Stimulated activated CD4-positive, alpha-beta T cell treated with anti-CD3 and anti-CD28 coated beads, Interleukin-2, amount 100 ng/mL, for 24 hours (primary cell): ENCODE results near the gene SLC23A2.
"Not testable (repeated sequence)": the region's sequence is repeated elsewhere in the genome, so short reads cannot be mapped to it uniquely, and the experiment has no call there.

Experiments used
- DNase-seq, 2 donors: peaks; one replicate each; pipeline ENCODE4 v3.0.0-alpha.2; 2020

The SLC23A2 gene

GRCh38 chr20:5001174-5002076, at the start of gene SLC23A2:
SLC23A2 (minus strand) TSS chr20:5001510; CDS start chr20:4932562, 68,948 bp downstream.
- DNase-seq = peak; percentile 63 to 72

GRCh38 chr20:5046656-5047339, 45.5 kb upstream of the SLC23A2 start:
- no peak for DNase-seq

- DNase-seq = no peak
Observed at GRCh38 chr20:5045906-5046305, 44.6 kb upstream of the SLC23A2 start.

GRCh38 chr20:5044075-5044620, 42.8 kb upstream of the SLC23A2 start:
- DNase-seq = no peak

- DNase-seq = no peak
Observed at GRCh38 chr20:5041433-5041832, 40.1 kb upstream of the SLC23A2 start.

- DNase-seq = no peak
Observed at GRCh38 chr20:5040345-5040744, 39.0 kb upstream of the SLC23A2 start.

GRCh38 chr20:5039889-5040288, 38.6 kb upstream of the SLC23A2 start:
- DNase-seq = no peak

GRCh38 chr20:5039255-5039657, 37.9 kb upstream of the SLC23A2 start:
- peak in 1 of 2 donors; percentile 15 for DNase-seq

- DNase-seq = no peak
Observed at GRCh38 chr20:5036828-5037227, 35.5 kb upstream of the SLC23A2 start.

GRCh38 chr20:5035518-5035917, 34.2 kb upstream of the SLC23A2 start:
- not testable (repeated sequence) for DNase-seq

- no peak for DNase-seq
Observed at GRCh38 chr20:5033566-5033965, 32.3 kb upstream of the SLC23A2 start.

GRCh38 chr20:5031701-5032100, 30.4 kb upstream of the SLC23A2 start:
- DNase-seq = not testable (repeated sequence)

GRCh38 chr20:5031206-5031557, 29.9 kb upstream of the SLC23A2 start:
- DNase-seq = no peak

- DNase-seq = no peak
Observed at GRCh38 chr20:5030348-5031205, 29.3 kb upstream of the SLC23A2 start.

- not testable (repeated sequence) for DNase-seq
Observed at GRCh38 chr20:5028258-5029059, 27.1 kb upstream of the SLC23A2 start.

GRCh38 chr20:5024982-5025381, 23.7 kb upstream of the SLC23A2 start:
- no peak for DNase-seq

GRCh38 chr20:5024103-5024502, 22.8 kb upstream of the SLC23A2 start:
- DNase-seq = no peak

- not testable (repeated sequence) for DNase-seq
Observed at GRCh38 chr20:5023171-5023570, 21.9 kb upstream of the SLC23A2 start.

- DNase-seq = no peak
Observed at GRCh38 chr20:5020760-5021159, 19.4 kb upstream of the SLC23A2 start.

GRCh38 chr20:5013682-5014447, 12.6 kb upstream of the SLC23A2 start:
- DNase-seq = no peak

GRCh38 chr20:5008759-5009158, 7.4 kb upstream of the SLC23A2 start:
- no peak for DNase-seq
